H9 (cell line): ENCODE results near the gene IFFO2. TPM values are rescaled to one million over a fixed set of nuclear protein-coding genes. Genes with fewer than 3 reads are reported as not detected.

ENCODE experiments used
- DNase-seq: peaks from one replicate; pipeline ENCODE4 v3.0.0-alpha.2; 2017
- H2AFZ ChIP-seq: one replicate; pipeline ENCODE4 v1.6.1; 2013; ENCODE audit warnings: mild to moderate bottlenecking, low read length, control low read depth, moderate library complexity
- H2AK5ac ChIP-seq: 2 replicates; pipeline ENCODE4 v1.6.1; 2013; ENCODE audit warnings: low read length, control low read depth, mixed read lengths; ENCODE audit not compliant: insufficient read length
- H2BK120ac ChIP-seq: one replicate; pipeline ENCODE4 v1.6.1; 2013; ENCODE audit warnings: low read depth, mild to moderate bottlenecking, low read length, control low read depth, inconsistent platforms; ENCODE audit not compliant: poor library complexity, severe bottlenecking
- H2BK12ac ChIP-seq: 2 replicates; pipeline ENCODE4 v1.6.1; 2013; ENCODE audit warnings: low read length, control low read depth, mixed read lengths, low read depth; ENCODE audit not compliant: insufficient read length
- H2BK15ac ChIP-seq: 2 replicates; pipeline ENCODE4 v1.6.1; 2013; ENCODE audit warnings: low read depth, low read length, control low read depth
- H2BK20ac ChIP-seq: one replicate; pipeline ENCODE4 v1.6.1; 2013; ENCODE audit warnings: low read depth, mild to moderate bottlenecking, low read length, control low read depth, inconsistent platforms; ENCODE audit not compliant: poor library complexity, severe bottlenecking
- H2BK5ac ChIP-seq: 2 replicates; pipeline ENCODE4 v1.6.1; 2013; ENCODE audit warnings: low read length, control low read depth, mixed read lengths; ENCODE audit not compliant: insufficient read length
- H3K14ac ChIP-seq: 2 replicates; pipeline ENCODE4 v1.6.1; 2013; ENCODE audit warnings: low read length, control low read depth; ENCODE audit not compliant: insufficient read depth
- H3K18ac ChIP-seq: 2 replicates; pipeline ENCODE4 v1.6.1; 2013; ENCODE audit warnings: low read depth, mild to moderate bottlenecking, mixed read lengths, low read length, control low read depth; ENCODE audit not compliant: insufficient read length
- H3K23ac ChIP-seq: 2 replicates; pipeline ENCODE4 v1.6.1; 2013; ENCODE audit warnings: low read length, control low read depth, mixed read lengths, low read depth; ENCODE audit not compliant: insufficient read length
- H3K23me2 ChIP-seq: 2 replicates; pipeline ENCODE4 v1.6.1; 2013; ENCODE audit warnings: low read depth, mild to moderate bottlenecking, mixed read lengths, low read length, control low read depth; ENCODE audit not compliant: insufficient read length, poor library complexity, severe bottlenecking
- H3K27ac ChIP-seq: 2 replicates; pipeline ENCODE4 v1.5.1; 2013; ENCODE audit warnings: low read length, control low read depth, mixed read lengths, low read depth; ENCODE audit not compliant: insufficient read length
- H3K27me3 ChIP-seq: 2 replicates; pipeline ENCODE4 v1.6.1; 2013; ENCODE audit warnings: low read length, control low read depth, inconsistent platforms; ENCODE audit not compliant: insufficient read depth
- H3K4ac ChIP-seq: 2 replicates; pipeline ENCODE4 v1.6.1; 2013; ENCODE audit warnings: low read depth, mild to moderate bottlenecking, control low read depth, inconsistent platforms, low read length, moderate library complexity
- H3K4me1 ChIP-seq: 2 replicates; pipeline ENCODE4 v1.6.1; 2013; ENCODE audit warnings: low read length, control low read depth, inconsistent platforms; ENCODE audit not compliant: insufficient read depth
- H3K4me2 ChIP-seq: 2 replicates; pipeline ENCODE4 v1.6.1; 2013; ENCODE audit warnings: low read length, control low read depth, mixed read lengths; ENCODE audit not compliant: insufficient read length, insufficient read depth
- H3K56ac ChIP-seq: 2 replicates; pipeline ENCODE4 v1.6.1; 2013; ENCODE audit warnings: low read depth, mild to moderate bottlenecking, mixed read lengths, low read length, control low read depth; ENCODE audit not compliant: insufficient read length
- H3K79me1 ChIP-seq: 2 replicates; pipeline ENCODE4 v1.6.1; 2013; ENCODE audit warnings: low read depth, mild to moderate bottlenecking, moderate library complexity, low read length, control low read depth, inconsistent platforms; ENCODE audit not compliant: insufficient read depth, poor library complexity, severe bottlenecking
- H3K79me2 ChIP-seq: 2 replicates; pipeline ENCODE4 v1.6.1; 2013; ENCODE audit warnings: low read length, control low read depth, inconsistent platforms; ENCODE audit not compliant: insufficient read depth
- H3K9ac ChIP-seq: 2 replicates; pipeline ENCODE4 v1.6.1; 2013; ENCODE audit warnings: low read length, control low read depth, mixed read lengths; ENCODE audit not compliant: insufficient read length; ENCODE audit errors: extremely low read depth
- H3K9me3 ChIP-seq: one replicate; pipeline ENCODE4 v1.6.1; 2013; ENCODE audit warnings: low read depth, low read length, inconsistent platforms; ENCODE audit not compliant: control insufficient read depth
- H3T11ph ChIP-seq: one replicate; pipeline ENCODE4 v1.6.1; 2013; ENCODE audit warnings: mild to moderate bottlenecking, low read length, control low read depth, inconsistent platforms
- H4K20me1 ChIP-seq: one replicate; pipeline ENCODE4 v1.6.1; 2013; ENCODE audit not compliant: control insufficient read depth, insufficient read length, insufficient read depth
- H4K5ac ChIP-seq: 2 replicates; pipeline ENCODE4 v1.6.1; 2013; ENCODE audit warnings: low read depth, mild to moderate bottlenecking, mixed read lengths, low read length, control low read depth; ENCODE audit not compliant: insufficient read length
- H4K8ac ChIP-seq: replicated peaks from 2 replicates; pipeline ENCODE4 v1.6.1; 2013; ENCODE audit warnings: low read length, control low read depth, mixed read lengths, low read depth; ENCODE audit not compliant: insufficient read length
- H4K91ac ChIP-seq: 2 replicates; pipeline ENCODE4 v1.6.1; 2013; ENCODE audit warnings: low read depth, mild to moderate bottlenecking, moderate library complexity, mixed read lengths, low read length, control low read depth; ENCODE audit not compliant: insufficient read length
- H3K27ac Mint-ChIP-seq, 3 experiments: 2 replicates in 2 of 3; 3 replicates in 1 of 3; pipeline ENCODE4 v1.8.0; 2020 to 2021; ENCODE audit warnings: mixed read lengths in 3 of 3, mild to moderate bottlenecking in 1 of 3, moderate library complexity in 1 of 3
- H3K27me3 Mint-ChIP-seq: 2 replicates; pipeline ENCODE4 v1.8.0; 2021; ENCODE audit warnings: low read depth, mild to moderate bottlenecking, moderate library complexity, mixed read lengths
- H3K36me3 Mint-ChIP-seq, 3 experiments: 2 replicates in 2 of 3; 3 replicates in 1 of 3; pipeline ENCODE4 v1.8.0; 2020 to 2021; ENCODE audit warnings: low read depth in 3 of 3, mixed read lengths in 3 of 3; ENCODE audit not compliant: insufficient read depth in 1 of 3
- H3K4me1 Mint-ChIP-seq, 2 experiments: 2 replicates each; pipeline ENCODE4 v1.8.0; 2020; ENCODE audit warnings: mixed read lengths in 2 of 2
- H3K4me3 Mint-ChIP-seq, 2 experiments: 2 replicates in 1 of 2; 3 replicates in 1 of 2; pipeline ENCODE4 v1.8.0; 2020 to 2021; ENCODE audit warnings: mild to moderate bottlenecking in 2 of 2, mixed read lengths in 2 of 2, moderate library complexity in 1 of 2
- H3K9me3 Mint-ChIP-seq, 2 experiments: 2 replicates in 1 of 2; 3 replicates in 1 of 2; pipeline ENCODE4 v1.8.0; 2020; ENCODE audit warnings: mild to moderate bottlenecking in 2 of 2, mixed read lengths in 2 of 2, moderate library complexity in 1 of 2
- CTCF ChIP-seq: fragments of 200-600 bp; sonication (generic); conservative IDR thresholded peaks from 3 replicates; pipeline ENCODE4 v1.8.0; 2021; ENCODE audit warnings: antibody characterized with exemption, mild to moderate bottlenecking
- WGBS: extraction: QIAGEN DNeasy Blood & Tissue Kit; methylation state at CpG from one replicate; pipeline ENCODE4 v1.1.7; 2013; ENCODE audit warnings: missing lambda C conversion rate, low lambda C conversion rate, mixed read lengths; ENCODE audit not compliant: insufficient read length; ENCODE audit errors: extremely low coverage; 5-methylcytosine and 5-hydroxymethylcytosine counted together
- total RNA-seq: library from RNA; stranded (reverse); gene quantifications from 2 replicates; pipeline ENCODE4 v1.2.1, GENCODE V29; 2021

Gene IFFO2
- total RNA-seq, 1 experiment from 2014 or later = 3.6 TPM

- H3K27ac ChIP-seq = no peak overlapping the region
- no peak overlapping the region for H3K4me3 Mint-ChIP-seq
- H3K4me1 Mint-ChIP-seq = peaks cover 10 to 12% of the 10 kb centered on the region in 2 experiments
- H2AFZ ChIP-seq = no peak overlapping the region
- H4K20me1 ChIP-seq = no peaks in the 10 kb centered on the region
- no peak overlapping the region for H3K4me2 ChIP-seq
- no peak overlapping the region for H2BK12ac ChIP-seq
- no peak overlapping the region for H3K27ac Mint-ChIP-seq
- no CpG with 5 or more reads among the region's 11 CpGs for WGBS
- H4K91ac ChIP-seq = no peak overlapping the region
- H3K23me2 ChIP-seq = no peaks in the 10 kb centered on the region
- H2BK15ac ChIP-seq = no peak overlapping the region
- no peak overlapping the region for H2AK5ac ChIP-seq
- no peaks in the 10 kb centered on the region for H3K79me1 ChIP-seq
- peaks cover 25% of the 10 kb centered on the region for H3K27me3 Mint-ChIP-seq
- H3K4me1 ChIP-seq = no peaks in the 10 kb centered on the region; the same call in 1 of the 2 replicates
- H3K56ac ChIP-seq = no peak overlapping the region
- H3K9me3 ChIP-seq = no peaks in the 10 kb centered on the region
- no peak for TF ChIP-seq CTCF
- H3K27me3 ChIP-seq = no peaks in the 10 kb centered on the region
- H4K8ac ChIP-seq = no peak overlapping the region
- H2BK20ac ChIP-seq = no peak overlapping the region
- H3K18ac ChIP-seq = no peak overlapping the region
- H4K5ac ChIP-seq = no peak overlapping the region
- no peak overlapping the region for H3K9ac ChIP-seq
- no peaks in the 10 kb centered on the region for H3K79me2 ChIP-seq
- DNase-seq = no peak
- H3K14ac ChIP-seq = no peak overlapping the region
- H2BK120ac ChIP-seq = no peak overlapping the region
- peaks cover 3 to 24% (median 8%) of the 10 kb centered on the region in 3 experiments; a peak in 6 of 7 replicates for H3K36me3 Mint-ChIP-seq
- no peak overlapping the region for H3K23ac ChIP-seq
- peaks cover 26 to 31% of the 10 kb centered on the region in 2 experiments for H3K9me3 Mint-ChIP-seq
- no peak overlapping the region for H3K4ac ChIP-seq
- no peak overlapping the region for H2BK5ac ChIP-seq
- H3T11ph ChIP-seq = no peak overlapping the region
These were observed 47.2 kb upstream of the IFFO2 start for GRCh38 chr1:19003371-19004290.
